Neural progenitor cell (in vitro differentiated cells): ENCODE data around the gene DKK1. TPM values are rescaled to one million over a fixed set of nuclear protein-coding genes. Genes with fewer than 3 reads are reported as not detected.

Experiments used
- DNase-seq: peaks from one replicate; pipeline ENCODE4 v3.0.0-alpha.2; 2016; ENCODE audit warnings: low spot score
- H2AFZ ChIP-seq: fragments of 200-600 bp; sonication (generic); replicated peaks from 2 replicates; pipeline ENCODE4 v1.6.1; 2016; ENCODE audit warnings: antibody characterized with exemption
- H3F3A ChIP-seq: fragments of 200-600 bp; sonication (generic); 2 replicates; pipeline ENCODE4 v1.6.1; 2016; ENCODE audit warnings: antibody characterized with exemption, low read depth
- H3K27ac ChIP-seq: fragments of 200-600 bp; sonication (generic); 2 replicates; pipeline ENCODE4 v1.5.1; 2016; ENCODE audit warnings: mild to moderate bottlenecking
- H3K27me3 ChIP-seq: fragments of 200-600 bp; sonication (generic); 2 replicates; pipeline ENCODE4 v1.6.1; 2016; ENCODE audit warnings: mild to moderate bottlenecking, moderate library complexity
- H3K36me3 ChIP-seq: fragments of 200-600 bp; sonication (generic); 2 replicates; pipeline ENCODE4 v1.5.1; 2016
- H3K4me1 ChIP-seq: fragments of 200-600 bp; sonication (generic); 2 replicates; pipeline ENCODE4 v1.6.1; 2016; ENCODE audit warnings: mixed run types
- H3K4me2 ChIP-seq: fragments of 200-600 bp; sonication (generic); 2 replicates; pipeline ENCODE4 v1.6.1; 2016
- H3K4me3 ChIP-seq: fragments of 200-600 bp; sonication (generic); 2 replicates; pipeline ENCODE4 v1.5.1; 2016
- H3K79me2 ChIP-seq: fragments of 200-600 bp; sonication (generic); 2 replicates; pipeline ENCODE4 v1.6.1; 2016; ENCODE audit warnings: low read depth
- H3K9ac ChIP-seq: fragments of 200-600 bp; sonication (generic); 2 replicates; pipeline ENCODE4 v1.6.1; 2016
- H3K9me3 ChIP-seq: fragments of 200-600 bp; sonication (generic); 2 replicates; pipeline ENCODE4 v1.5.1; 2016; ENCODE audit warnings: low read depth
- H4K20me1 ChIP-seq: fragments of 200-600 bp; sonication (generic); 2 replicates; pipeline ENCODE4 v1.6.1; 2016; ENCODE audit warnings: low read depth
- H3K27ac Mint-ChIP-seq: 3 replicates; pipeline ENCODE4 v1.8.0; 2021; ENCODE audit warnings: mixed read lengths
- H3K27me3 Mint-ChIP-seq: 2 replicates; pipeline ENCODE4 v1.8.0; 2022; ENCODE audit warnings: low read depth, mild to moderate bottlenecking, inconsistent platforms, moderate library complexity, mixed read lengths; ENCODE audit not compliant: insufficient read depth
- H3K36me3 Mint-ChIP-seq: 3 replicates; pipeline ENCODE4 v1.8.0; 2021; ENCODE audit warnings: mixed read lengths
- H3K4me1 Mint-ChIP-seq: 3 replicates; pipeline ENCODE4 v1.8.0; 2021; ENCODE audit warnings: mixed read lengths
- H3K4me3 Mint-ChIP-seq: 3 replicates; pipeline ENCODE4 v1.8.0; 2021; ENCODE audit warnings: mild to moderate bottlenecking, moderate library complexity, mixed read lengths
- H3K9me3 Mint-ChIP-seq: 3 replicates; pipeline ENCODE4 v1.8.0; 2020; ENCODE audit warnings: mixed read lengths
- EZH2 ChIP-seq: fragments of 200-600 bp; sonication (generic); IDR thresholded peaks from 2 replicates; pipeline ENCODE4 v1.6.1; 2017; ENCODE audit warnings: antibody characterized with exemption, mild to moderate bottlenecking, moderate library complexity
- EZH2phosphoT487 ChIP-seq: fragments of 200-600 bp; sonication (generic); IDR thresholded peaks from 2 replicates; pipeline ENCODE4 v1.6.1; 2017; ENCODE audit warnings: antibody characterized with exemption
- total RNA-seq: library from RNA; depleted of rRNA; stranded (reverse); fragments of >200 nt; gene quantifications from 2 replicates; pipeline ENCODE4 v1.2.3, GENCODE V29; 2015; ENCODE audit warnings: low replicate concordance
- TF ChIP-seq, protein P1 (sequence below): fragments of 200-600 bp; sonication (generic); IDR thresholded peaks from 2 replicates; pipeline ENCODE4 v1.5.1; 2017; ENCODE audit warnings: antibody characterized with exemption, mild to moderate bottlenecking

Gene DKK1
- total RNA-seq, 1 donor from 2014 or later: 16.1 TPM

DNA sequence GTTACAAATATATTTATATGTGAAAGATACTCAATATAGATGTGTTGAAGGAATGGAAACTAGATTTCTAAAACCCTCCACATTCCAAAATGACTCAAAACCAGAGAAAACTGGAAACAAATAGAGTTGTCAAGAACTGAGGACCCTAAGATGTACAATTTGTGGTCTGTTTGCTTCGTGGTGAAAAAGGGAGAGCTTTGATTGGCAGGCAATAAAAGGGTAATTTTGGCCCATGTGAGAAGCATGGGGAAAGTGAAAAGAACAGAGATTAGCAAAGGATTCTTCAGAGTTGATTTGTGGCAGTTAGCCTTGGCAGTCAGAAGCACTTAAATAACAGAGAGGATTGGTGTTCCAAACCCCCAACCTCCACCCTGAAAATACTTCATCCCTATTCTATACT is 37.1 kb upstream of the DKK1 start:
- H3K9me3 Mint-ChIP-seq: peaks cover 6% of the 10 kb centered on the region
- no peaks in the 10 kb centered on the region for H3K36me3 Mint-ChIP-seq
- H3K4me1 ChIP-seq: no peaks in the 10 kb centered on the region
- no peaks in the 10 kb centered on the region for H4K20me1 ChIP-seq
- H3K4me3 ChIP-seq: no peak overlapping the region
- no peaks in the 10 kb centered on the region for H3F3A ChIP-seq
- no peak overlapping the region for H2AFZ ChIP-seq
- H3K27me3 ChIP-seq: no peaks in the 10 kb centered on the region
- no peak overlapping the region for H3K27ac Mint-ChIP-seq
- H3K9me3 ChIP-seq: no peaks in the 10 kb centered on the region
- H3K36me3 ChIP-seq: no peaks in the 10 kb centered on the region
- H3K79me2 ChIP-seq: no peaks in the 10 kb centered on the region
- H3K4me2 ChIP-seq: no peak overlapping the region
- no peak overlapping the region for H3K27ac ChIP-seq
- DNase-seq: no peak
- no peak overlapping the region for H3K9ac ChIP-seq
- TF ChIP-seq EZH2phosphoT487 (no peak), EZH2 (no peak)
- TF ChIP-seq, protein P1, sequence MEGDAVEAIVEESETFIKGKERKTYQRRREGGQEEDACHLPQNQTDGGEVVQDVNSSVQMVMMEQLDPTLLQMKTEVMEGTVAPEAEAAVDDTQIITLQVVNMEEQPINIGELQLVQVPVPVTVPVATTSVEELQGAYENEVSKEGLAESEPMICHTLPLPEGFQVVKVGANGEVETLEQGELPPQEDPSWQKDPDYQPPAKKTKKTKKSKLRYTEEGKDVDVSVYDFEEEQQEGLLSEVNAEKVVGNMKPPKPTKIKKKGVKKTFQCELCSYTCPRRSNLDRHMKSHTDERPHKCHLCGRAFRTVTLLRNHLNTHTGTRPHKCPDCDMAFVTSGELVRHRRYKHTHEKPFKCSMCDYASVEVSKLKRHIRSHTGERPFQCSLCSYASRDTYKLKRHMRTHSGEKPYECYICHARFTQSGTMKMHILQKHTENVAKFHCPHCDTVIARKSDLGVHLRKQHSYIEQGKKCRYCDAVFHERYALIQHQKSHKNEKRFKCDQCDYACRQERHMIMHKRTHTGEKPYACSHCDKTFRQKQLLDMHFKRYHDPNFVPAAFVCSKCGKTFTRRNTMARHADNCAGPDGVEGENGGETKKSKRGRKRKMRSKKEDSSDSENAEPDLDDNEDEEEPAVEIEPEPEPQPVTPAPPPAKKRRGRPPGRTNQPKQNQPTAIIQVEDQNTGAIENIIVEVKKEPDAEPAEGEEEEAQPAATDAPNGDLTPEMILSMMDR: no peak
- H3K4me3 Mint-ChIP-seq: no peak overlapping the region
- H3K4me1 Mint-ChIP-seq: no peaks in the 10 kb centered on the region
- no peaks in the 10 kb centered on the region for H3K27me3 Mint-ChIP-seq

DNA sequence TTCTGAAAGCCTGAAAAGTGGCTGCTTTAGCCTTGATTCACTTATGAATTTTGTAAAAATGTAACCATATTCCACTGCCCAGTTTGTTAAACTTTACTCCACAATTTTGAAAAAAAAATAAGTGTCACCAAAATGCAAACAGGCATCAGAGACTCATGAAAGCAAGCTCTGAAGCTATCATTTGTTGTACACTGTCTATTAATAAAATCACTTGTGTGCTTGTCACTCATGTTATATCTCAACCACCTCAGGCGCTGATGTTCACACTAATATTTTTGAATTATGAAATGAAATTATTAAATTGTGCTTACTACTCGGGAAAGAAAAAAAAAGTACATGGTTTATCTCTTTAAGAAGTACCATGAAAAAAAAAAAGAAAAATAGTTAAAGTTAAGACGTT is 34.5 kb upstream of the DKK1 start:
- DNase-seq: no peak
- no peaks in the 10 kb centered on the region for H3K9me3 ChIP-seq
- H3K9ac ChIP-seq: no peak overlapping the region
- no peaks in the 10 kb centered on the region for H3K4me1 Mint-ChIP-seq
- TF ChIP-seq, protein P1: no peak
- H3K4me3 ChIP-seq: no peak overlapping the region
- H3K4me3 Mint-ChIP-seq: no peak overlapping the region
- H3K36me3 Mint-ChIP-seq: no peaks in the 10 kb centered on the region
- H4K20me1 ChIP-seq: no peaks in the 10 kb centered on the region
- no peak overlapping the region for H3K27ac ChIP-seq
- H3K9me3 Mint-ChIP-seq: peaks cover 6% of the 10 kb centered on the region
- no peaks in the 10 kb centered on the region for H3K36me3 ChIP-seq
- no peaks in the 10 kb centered on the region for H3F3A ChIP-seq
- no peaks in the 10 kb centered on the region for H3K4me1 ChIP-seq
- H3K27me3 Mint-ChIP-seq: no peaks in the 10 kb centered on the region
- H3K27ac Mint-ChIP-seq: no peak overlapping the region
- H3K79me2 ChIP-seq: no peaks in the 10 kb centered on the region
- H2AFZ ChIP-seq: no peak overlapping the region
- no peak overlapping the region for H3K4me2 ChIP-seq
- H3K27me3 ChIP-seq: no peaks in the 10 kb centered on the region

DNA sequence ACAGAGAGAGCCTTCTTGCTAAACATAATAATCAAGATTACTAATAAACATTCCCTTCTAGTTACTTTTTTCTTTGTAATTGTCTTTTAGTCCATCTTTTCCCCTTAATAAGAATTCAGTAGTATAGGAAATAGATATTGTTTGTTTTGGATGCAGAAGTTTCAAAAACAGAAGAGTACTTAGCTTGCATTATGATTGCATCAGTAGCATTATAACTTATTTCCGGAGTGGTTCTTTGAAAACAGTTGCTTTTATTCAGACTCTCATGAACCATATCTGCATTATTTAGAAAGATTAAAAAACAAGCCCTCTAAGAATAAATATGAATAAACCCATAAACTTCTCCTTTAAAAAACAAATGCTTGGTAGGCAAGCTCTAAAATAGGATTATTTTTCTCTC is 34.0 kb upstream of the DKK1 start:
- Mint-ChIP-seq H3K4me3 (no peak overlapping the region), H3K4me1 (no peaks in the 10 kb centered on the region), H3K36me3 (no peaks in the 10 kb centered on the region), H3K27ac (no peak overlapping the region), H3K9me3 (peaks cover 6% of the 10 kb centered on the region), H3K27me3 (no peaks in the 10 kb centered on the region)
- no peaks in the 10 kb centered on the region for H3K79me2 ChIP-seq
- H3K9ac ChIP-seq: no peak overlapping the region
- no peak overlapping the region for H3K4me3 ChIP-seq
- no peak overlapping the region for H2AFZ ChIP-seq
- H3K4me2 ChIP-seq: no peak overlapping the region
- TF ChIP-seq, protein P1: no peak
- TF ChIP-seq EZH2 (no peak), EZH2phosphoT487 (no peak)
- no peaks in the 10 kb centered on the region for H3K27me3 ChIP-seq
- H3K36me3 ChIP-seq: no peaks in the 10 kb centered on the region
- no peak for DNase-seq
- H3K4me1 ChIP-seq: no peaks in the 10 kb centered on the region
- H3K27ac ChIP-seq: no peak overlapping the region
- no peaks in the 10 kb centered on the region for H3F3A ChIP-seq
- no peaks in the 10 kb centered on the region for H3K9me3 ChIP-seq
- no peaks in the 10 kb centered on the region for H4K20me1 ChIP-seq

GRCh38 chr10:52283174-52283573 is 30.9 kb upstream of the DKK1 start:
- Mint-ChIP-seq H3K27me3 (no peaks in the 10 kb centered on the region), H3K27ac (no peak overlapping the region), H3K4me3 (no peak overlapping the region), H3K9me3 (no peaks in the 10 kb centered on the region), H3K36me3 (no peaks in the 10 kb centered on the region), H3K4me1 (no peaks in the 10 kb centered on the region)
- Histone ChIP-seq H3K27ac (no peak overlapping the region), H4K20me1 (no peaks in the 10 kb centered on the region), H2AFZ (no peak overlapping the region), H3K79me2 (no peaks in the 10 kb centered on the region), H3K4me2 (no peak overlapping the region), H3K9me3 (no peaks in the 10 kb centered on the region), H3K9ac (no peak overlapping the region), H3K27me3 (no peaks in the 10 kb centered on the region), H3F3A (no peaks in the 10 kb centered on the region), H3K4me1 (no peaks in the 10 kb centered on the region), H3K36me3 (no peaks in the 10 kb centered on the region), H3K4me3 (no peak overlapping the region)
- TF ChIP-seq EZH2phosphoT487 (no peak), EZH2 (no peak)
- TF ChIP-seq, protein P1: no peak
- no peak for DNase-seq
